LNCAP (cell line): ENCODE measurements around the gene TMEM106C.

Experiments used
- CTCF ChIP-seq: fragments of 450-650 bp; IDR thresholded peaks from 2 replicates; pipeline ENCODE4 v1.5.1; 2017; ENCODE audit warnings: mild to moderate bottlenecking

The TMEM106C gene

GRCh38 chr12:47995981-47996401, 32.6 kb downstream of the TMEM106C start:
- TF ChIP-seq CTCF = no peak

GRCh38 chr12:47997321-47997720, 33.9 kb downstream of the TMEM106C start:
- TF ChIP-seq CTCF = no peak

GRCh38 chr12:47999816-48000215, 36.4 kb downstream of the TMEM106C start:
- TF ChIP-seq CTCF = no peak

GRCh38 chr12:48000878-48001504, 37.6 kb downstream of the TMEM106C start:
- no peak for TF ChIP-seq CTCF

- no peak for TF ChIP-seq CTCF
Observed at GRCh38 chr12:48001505-48002413, 38.4 kb downstream of the TMEM106C start.

- no peak for TF ChIP-seq CTCF
Observed at GRCh38 chr12:48002414-48002730, 39.0 kb downstream of the TMEM106C start.

- TF ChIP-seq CTCF = no peak
Observed at GRCh38 chr12:48002773-48003218, 39.4 kb downstream of the TMEM106C start.
